DOHH2 (cell line): Measurements from ENCODE around the gene PANK2.

Experiments
- H3F3A ChIP-seq: fragments of 200-600 bp; sonication (generic), shearing (Covaris generic); 2 replicates; pipeline ENCODE4 v1.6.0; 2016; ENCODE audit warnings: antibody characterized with exemption, mild to moderate bottlenecking; ENCODE audit not compliant: control insufficient read depth, insufficient read depth
- H3K27ac ChIP-seq: fragments of 200-600 bp; sonication (generic); 2 replicates; pipeline ENCODE4 v1.5.1; 2014; ENCODE audit warnings: low read depth, mild to moderate bottlenecking, low read length, moderate library complexity
- H3K27me3 ChIP-seq: fragments of 200-600 bp; sonication (generic); 2 replicates; pipeline ENCODE4 v1.6.1; 2014; ENCODE audit warnings: mild to moderate bottlenecking, low read length, mixed read lengths; ENCODE audit not compliant: control insufficient read depth
- H3K36me3 ChIP-seq: fragments of 200-600 bp; sonication (generic); 2 replicates; pipeline ENCODE4 v1.6.1; 2014; ENCODE audit warnings: mild to moderate bottlenecking, low read length, moderate library complexity, mixed read lengths; ENCODE audit not compliant: control insufficient read depth
- H3K4me1 ChIP-seq: fragments of 200-600 bp; sonication (generic); 2 replicates; pipeline ENCODE4 v1.6.1; 2014; ENCODE audit warnings: mild to moderate bottlenecking, low read length, mixed read lengths; ENCODE audit not compliant: control insufficient read depth
- H3K4me2 ChIP-seq: fragments of 200-600 bp; sonication (generic); 2 replicates; pipeline ENCODE4 v1.6.0; 2014; ENCODE audit warnings: mild to moderate bottlenecking, low read length, moderate library complexity
- H3K4me3 ChIP-seq: fragments of 200-600 bp; sonication (generic); 2 replicates; pipeline ENCODE4 v1.5.1; 2014; ENCODE audit warnings: mild to moderate bottlenecking, low read length, mixed read lengths
- H3K79me2 ChIP-seq: fragments of 200-600 bp; sonication (generic); 2 replicates; pipeline ENCODE4 v1.6.1; 2014; ENCODE audit warnings: mild to moderate bottlenecking, low read length, mixed read lengths; ENCODE audit not compliant: control insufficient read depth
- H3K9me2 ChIP-seq: fragments of 200-600 bp; sonication (generic); replicated peaks from 2 replicates; pipeline ENCODE4 v1.6.1; 2014; ENCODE audit warnings: mild to moderate bottlenecking, low read length, mixed read lengths; ENCODE audit not compliant: control insufficient read depth
- H3K9me3 ChIP-seq: fragments of 200-600 bp; sonication (generic); 2 replicates; pipeline ENCODE4 v1.6.1; 2014; ENCODE audit warnings: antibody characterized with exemption, low read length, mixed read lengths; ENCODE audit not compliant: control insufficient read depth, insufficient read depth
- H4K20me1 ChIP-seq: fragments of 200-600 bp; sonication (generic); 2 replicates; pipeline ENCODE4 v1.6.0; 2014; ENCODE audit warnings: low read depth, mild to moderate bottlenecking, antibody characterized with exemption, low read length, moderate library complexity; ENCODE audit not compliant: control insufficient read depth, insufficient read depth
- EZH2phosphoT487 ChIP-seq: fragments of 200-600 bp; sonication (generic); IDR thresholded peaks from 2 replicates; pipeline ENCODE4 v1.6.1; 2017; ENCODE audit warnings: borderline replicate concordance, mild to moderate bottlenecking, antibody characterized with exemption, low read length, moderate library complexity, mixed read lengths
- TF ChIP-seq, protein P1 (sequence below): fragments of 200-600 bp; sonication (generic); IDR thresholded peaks from one replicate; pipeline ENCODE4 v1.5.1; 2014; ENCODE audit warnings: antibody characterized with exemption, mild to moderate bottlenecking, low read depth, low read length; ENCODE audit not compliant: poor library complexity, severe bottlenecking

The PANK2 gene

DNA sequence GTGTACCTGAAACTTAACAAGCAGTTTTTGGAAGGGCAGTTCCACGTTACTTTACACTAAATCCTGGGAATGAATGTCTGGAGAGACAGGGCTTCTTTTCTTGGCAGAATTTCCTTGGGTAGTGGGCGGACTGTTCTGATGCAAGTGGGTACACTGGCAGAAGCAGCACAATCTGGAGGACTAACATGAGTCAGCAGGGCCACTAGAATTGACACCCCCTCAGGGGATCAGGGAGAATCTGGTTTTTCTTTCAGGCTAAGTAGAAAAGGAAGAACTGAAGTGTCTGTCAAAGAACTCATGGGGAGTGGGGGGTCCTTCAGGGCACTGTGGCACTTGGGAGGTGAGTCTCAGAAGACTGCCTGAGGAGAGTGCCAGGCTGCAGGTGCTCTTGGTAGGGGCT is 34.6 kb downstream of the PANK2 start:
- H3K4me1 ChIP-seq, result peaks cover 20% of the 10 kb centered on the region
- peaks cover 17% of the 10 kb centered on the region for H3K79me2 ChIP-seq
- no peak overlapping the region for H3K4me2 ChIP-seq
- H3K27ac ChIP-seq, result no peak overlapping the region
- TF ChIP-seq, protein P1, sequence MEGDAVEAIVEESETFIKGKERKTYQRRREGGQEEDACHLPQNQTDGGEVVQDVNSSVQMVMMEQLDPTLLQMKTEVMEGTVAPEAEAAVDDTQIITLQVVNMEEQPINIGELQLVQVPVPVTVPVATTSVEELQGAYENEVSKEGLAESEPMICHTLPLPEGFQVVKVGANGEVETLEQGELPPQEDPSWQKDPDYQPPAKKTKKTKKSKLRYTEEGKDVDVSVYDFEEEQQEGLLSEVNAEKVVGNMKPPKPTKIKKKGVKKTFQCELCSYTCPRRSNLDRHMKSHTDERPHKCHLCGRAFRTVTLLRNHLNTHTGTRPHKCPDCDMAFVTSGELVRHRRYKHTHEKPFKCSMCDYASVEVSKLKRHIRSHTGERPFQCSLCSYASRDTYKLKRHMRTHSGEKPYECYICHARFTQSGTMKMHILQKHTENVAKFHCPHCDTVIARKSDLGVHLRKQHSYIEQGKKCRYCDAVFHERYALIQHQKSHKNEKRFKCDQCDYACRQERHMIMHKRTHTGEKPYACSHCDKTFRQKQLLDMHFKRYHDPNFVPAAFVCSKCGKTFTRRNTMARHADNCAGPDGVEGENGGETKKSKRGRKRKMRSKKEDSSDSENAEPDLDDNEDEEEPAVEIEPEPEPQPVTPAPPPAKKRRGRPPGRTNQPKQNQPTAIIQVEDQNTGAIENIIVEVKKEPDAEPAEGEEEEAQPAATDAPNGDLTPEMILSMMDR, result no peak
- no peak for TF ChIP-seq EZH2phosphoT487
- peaks cover 23% of the 10 kb centered on the region for H3F3A ChIP-seq
- H3K9me2 ChIP-seq, result no peaks in the 10 kb centered on the region
- peaks cover 23% of the 10 kb centered on the region for H4K20me1 ChIP-seq
- no peaks in the 10 kb centered on the region for H3K27me3 ChIP-seq
- H3K4me3 ChIP-seq, result no peak overlapping the region
- H3K9me3 ChIP-seq, result no peaks in the 10 kb centered on the region
- H3K36me3 ChIP-seq, result peaks cover 67% of the 10 kb centered on the region

DNA sequence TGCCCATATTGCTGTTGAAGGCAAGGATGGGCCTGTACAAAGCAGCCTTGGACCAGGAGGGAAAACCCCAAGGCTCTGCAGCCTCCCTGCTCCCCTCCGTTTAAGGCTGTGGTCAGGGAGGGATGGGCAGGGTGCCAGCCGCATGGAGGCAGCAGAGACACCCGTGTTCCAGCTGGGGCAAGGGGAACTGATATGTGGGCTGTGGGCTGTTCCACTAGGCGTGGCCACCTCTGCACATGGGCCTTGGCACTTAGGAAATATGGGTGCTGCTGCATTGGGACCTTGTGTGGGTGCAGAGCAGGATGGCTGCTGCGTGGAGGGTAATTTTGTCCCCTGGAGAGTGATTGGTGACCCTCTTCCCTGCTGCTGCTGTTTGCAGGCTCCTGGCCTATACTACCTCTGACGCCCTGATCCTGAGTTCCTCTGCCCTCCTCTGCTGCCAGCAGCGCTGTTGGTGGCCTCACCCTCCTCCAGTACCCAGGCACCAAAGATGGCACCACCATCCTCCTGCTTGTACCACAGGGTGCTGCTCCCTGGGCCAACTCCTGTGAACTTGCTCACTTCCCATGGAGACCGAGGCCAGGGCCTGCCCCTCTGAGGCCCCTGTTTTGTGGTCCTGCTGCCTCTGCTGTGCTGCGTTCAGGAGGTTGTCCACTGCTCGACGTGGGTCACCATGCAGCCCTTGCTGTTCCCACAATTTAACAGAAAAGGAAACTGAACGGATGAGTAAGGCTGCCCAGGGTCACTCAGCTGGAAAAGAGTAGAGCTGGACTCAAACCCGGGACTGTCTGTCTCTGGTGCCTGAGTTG is 35.3 kb downstream of the PANK2 start:
- Histone ChIP-seq H3K9me3 (no peaks in the 10 kb centered on the region), H3K4me1 (peaks cover 25% of the 10 kb centered on the region), H3F3A (peaks cover 28% of the 10 kb centered on the region), H3K27me3 (no peaks in the 10 kb centered on the region), H3K27ac (no peak overlapping the region), H3K9me2 (no peaks in the 10 kb centered on the region), H4K20me1 (peaks cover 23% of the 10 kb centered on the region), H3K4me3 (no peak overlapping the region), H3K79me2 (peaks cover 10% of the 10 kb centered on the region), H3K36me3 (peaks cover 60% of the 10 kb centered on the region), H3K4me2 (no peak overlapping the region)
- TF ChIP-seq, protein P1, result no peak
- TF ChIP-seq EZH2phosphoT487, result no peak

DNA sequence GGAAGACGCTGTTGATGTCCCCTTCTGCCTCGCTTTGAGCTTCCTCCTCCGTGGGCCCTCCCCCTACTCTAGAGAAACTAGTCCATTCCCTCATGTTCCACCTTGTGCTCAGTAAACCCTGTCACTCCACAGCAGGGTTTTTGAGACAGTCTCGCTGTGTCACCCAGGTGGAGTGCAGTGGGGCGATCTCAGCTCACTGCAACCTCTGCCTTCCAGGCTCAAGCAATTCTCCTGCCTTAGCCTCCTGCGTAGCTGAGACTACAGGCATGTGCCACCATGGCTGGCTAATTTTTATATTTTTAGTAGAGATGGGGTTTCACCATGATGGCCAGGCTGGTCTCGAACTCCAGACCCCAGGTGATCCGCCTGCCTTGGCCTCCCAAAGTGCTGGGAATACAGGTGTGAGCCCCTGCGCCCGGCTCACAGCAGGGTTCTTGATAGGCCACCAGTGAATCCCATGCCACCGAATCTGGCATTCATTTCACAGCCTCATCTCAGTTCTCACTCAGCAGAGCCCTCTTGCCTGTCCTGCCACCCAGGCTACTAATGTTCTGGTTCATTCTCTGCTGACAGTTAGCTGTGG is 36.0 kb downstream of the PANK2 start:
- Histone ChIP-seq H3K9me3 (no peaks in the 10 kb centered on the region), H3K27ac (no peak overlapping the region), H3K4me2 (no peak overlapping the region), H3K27me3 (no peaks in the 10 kb centered on the region), H3F3A (peaks cover 28% of the 10 kb centered on the region), H3K4me3 (no peak overlapping the region), H3K4me1 (peaks cover 25% of the 10 kb centered on the region), H4K20me1 (peaks cover 23% of the 10 kb centered on the region), H3K36me3 (peaks cover 53% of the 10 kb centered on the region), H3K9me2 (no peaks in the 10 kb centered on the region), H3K79me2 (peaks cover 7% of the 10 kb centered on the region)
- TF ChIP-seq, protein P1, result no peak
- no peak for TF ChIP-seq EZH2phosphoT487
